GM12865 (cell line): Measurements from ENCODE around the gene BPTF.
"Not testable (repeated sequence)": the region's sequence is repeated elsewhere in the genome, so short reads cannot be mapped to it uniquely, and the experiment has no call there.

Source experiments
- DNase-seq: peaks from one replicate; pipeline ENCODE4 v3.0.0; 2010; ENCODE audit warnings: low read depth
- H3K4me3 ChIP-seq: 2 replicates; pipeline ENCODE4 v1.5.1; 2011; ENCODE audit warnings: mild to moderate bottlenecking, low read depth, low read length, control low read depth
- CTCF ChIP-seq: IDR thresholded peaks from 2 replicates; pipeline ENCODE4 v1.5.1; 2011; ENCODE audit warnings: low read length, control low read depth, low read depth, inconsistent platforms; ENCODE audit not compliant: insufficient read depth; ENCODE audit errors: missing control alignments

The BPTF gene

GRCh38 chr17:67999291-67999911, 174.1 kb downstream of the BPTF start:
- TF ChIP-seq CTCF, result no peak

DNA sequence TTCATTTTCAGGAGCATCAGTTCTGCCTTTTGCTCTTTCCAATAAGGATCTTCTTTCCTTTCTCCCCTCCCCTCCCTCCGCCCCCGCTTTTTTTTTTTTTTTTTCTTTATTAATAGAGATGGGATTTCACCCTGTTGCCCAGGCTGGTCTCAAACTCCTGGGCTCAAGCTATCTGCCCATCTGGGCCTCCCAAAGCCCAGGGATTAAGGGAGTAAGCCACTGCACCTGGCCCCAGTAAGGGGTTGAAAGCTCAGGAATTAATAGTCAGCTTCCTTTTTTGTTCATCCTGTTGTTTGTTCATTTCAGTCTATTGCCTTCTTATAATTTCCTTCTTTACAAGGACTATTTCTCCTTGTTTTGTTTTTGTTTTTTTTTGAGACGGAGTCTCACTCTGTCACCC, 178.9 kb downstream of the BPTF start:
- no peak for TF ChIP-seq CTCF
- H3K4me3 ChIP-seq, result no peak overlapping the region
- no peak for DNase-seq

More at GRCh38 chr17:67999291-67999911, 174.1 kb downstream of the BPTF start:
- no peak overlapping the region for H3K4me3 ChIP-seq
- no peak for DNase-seq

DNA sequence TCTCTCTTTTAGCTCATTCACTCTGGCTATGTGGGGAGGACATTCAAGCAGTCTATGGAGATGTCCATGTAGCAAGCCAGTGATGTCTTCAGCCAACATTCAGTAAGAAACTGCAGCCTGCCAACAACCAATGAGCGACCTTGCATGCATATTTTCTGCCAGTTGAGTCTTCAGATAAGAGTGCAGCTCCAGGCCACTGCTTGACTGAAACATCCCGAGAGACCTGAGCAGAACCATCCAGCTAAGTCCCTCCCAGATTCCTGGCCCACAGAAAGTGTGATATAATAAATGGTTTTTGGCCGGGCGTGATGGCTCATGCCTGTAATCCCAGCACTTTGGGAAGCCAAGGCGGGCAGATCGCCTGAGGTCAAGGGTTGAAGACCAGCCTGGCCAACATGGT, 181.5 kb downstream of the BPTF start:
- TF ChIP-seq CTCF, result no peak
- H3K4me3 ChIP-seq, result no peak overlapping the region
- DNase-seq, result no peak

DNA sequence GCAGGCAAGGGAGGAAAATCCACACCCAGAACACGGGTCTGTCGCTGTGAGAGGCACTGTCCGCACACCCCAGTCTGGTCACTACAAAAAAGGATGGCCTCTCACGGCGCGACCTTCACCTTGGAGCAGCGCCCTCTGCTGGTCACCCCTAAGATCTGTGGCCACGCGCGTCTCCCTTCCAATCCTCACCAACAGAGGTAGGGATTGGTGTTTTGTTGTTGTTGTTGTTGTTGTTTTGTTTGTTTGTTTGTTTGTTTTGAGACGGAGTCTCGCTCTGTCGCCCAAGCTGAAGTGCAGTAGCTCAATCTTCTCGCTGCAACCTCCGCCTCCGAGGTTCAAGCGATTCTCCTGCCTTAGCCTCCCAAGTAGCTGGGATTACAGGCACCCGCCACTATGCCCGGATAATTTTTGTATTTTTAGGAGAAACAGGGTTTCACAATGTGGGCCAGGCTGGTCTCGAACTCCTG, 185.9 kb downstream of the BPTF start:
- peak; percentile 82 for TF ChIP-seq CTCF
- peak; percentile 69 for DNase-seq
- peak overlapping the region; percentile 24 for H3K4me3 ChIP-seq

- DNase-seq, result no peak
- no peak for TF ChIP-seq CTCF
- H3K4me3 ChIP-seq, result no peak overlapping the region
Observed at GRCh38 chr17:68013385-68013784, 188.1 kb downstream of the BPTF start.

DNA sequence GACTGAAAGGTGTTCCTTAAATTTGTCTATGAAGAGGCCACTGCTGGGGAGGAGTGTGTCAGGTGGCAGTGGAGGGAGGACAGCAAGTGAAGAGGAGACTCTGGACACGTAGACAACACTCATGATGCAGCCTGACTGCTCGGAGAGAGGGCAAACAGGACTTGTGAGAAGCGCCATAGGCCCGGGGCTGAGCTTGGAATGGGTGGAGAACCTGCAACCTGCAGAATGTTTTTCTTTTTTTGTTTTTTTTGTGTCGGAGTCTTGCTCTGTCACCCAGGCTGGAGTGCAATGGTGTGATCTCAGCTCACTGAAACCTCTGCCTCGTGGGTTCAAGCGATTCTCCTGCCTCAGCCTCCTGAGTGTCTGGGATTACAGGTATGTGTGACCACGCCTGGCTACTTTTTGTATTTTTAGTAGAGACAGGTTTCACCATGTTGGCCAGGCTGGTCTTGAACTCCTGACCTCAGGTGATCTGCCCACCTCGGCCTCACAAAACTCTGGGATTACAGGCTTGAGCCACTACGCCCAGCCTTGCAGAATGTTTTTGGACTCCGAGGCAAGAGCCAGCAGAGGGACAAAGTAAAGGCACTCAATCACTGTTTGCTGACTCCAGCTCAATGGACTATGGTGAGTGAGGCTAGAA, 189.9 kb downstream of the BPTF start:
- TF ChIP-seq CTCF, result no peak
- DNase-seq, result no peak
- H3K4me3 ChIP-seq, result no peak overlapping the region

GRCh38 chr17:68016838-68017237, 191.5 kb downstream of the BPTF start:
- TF ChIP-seq CTCF, result no peak
- no peak overlapping the region for H3K4me3 ChIP-seq
- DNase-seq, result no peak

- not testable (repeated sequence) for DNase-seq, H3K4me3 ChIP-seq
Observed at GRCh38 chr17:68018493-68018892, 193.2 kb downstream of the BPTF start.
